ENCODE measurements around the gene USP33. TPM values are rescaled to one million over a fixed set of nuclear protein-coding genes. Genes with fewer than 3 reads are reported as not detected.

Gene USP33
- total and polyA plus RNA-seq, 2 of the 13 experiments (the other 11 are each of a cell fraction or from before 2014, with no cell fraction given): 32.0 to 49.1 TPM

DNA sequence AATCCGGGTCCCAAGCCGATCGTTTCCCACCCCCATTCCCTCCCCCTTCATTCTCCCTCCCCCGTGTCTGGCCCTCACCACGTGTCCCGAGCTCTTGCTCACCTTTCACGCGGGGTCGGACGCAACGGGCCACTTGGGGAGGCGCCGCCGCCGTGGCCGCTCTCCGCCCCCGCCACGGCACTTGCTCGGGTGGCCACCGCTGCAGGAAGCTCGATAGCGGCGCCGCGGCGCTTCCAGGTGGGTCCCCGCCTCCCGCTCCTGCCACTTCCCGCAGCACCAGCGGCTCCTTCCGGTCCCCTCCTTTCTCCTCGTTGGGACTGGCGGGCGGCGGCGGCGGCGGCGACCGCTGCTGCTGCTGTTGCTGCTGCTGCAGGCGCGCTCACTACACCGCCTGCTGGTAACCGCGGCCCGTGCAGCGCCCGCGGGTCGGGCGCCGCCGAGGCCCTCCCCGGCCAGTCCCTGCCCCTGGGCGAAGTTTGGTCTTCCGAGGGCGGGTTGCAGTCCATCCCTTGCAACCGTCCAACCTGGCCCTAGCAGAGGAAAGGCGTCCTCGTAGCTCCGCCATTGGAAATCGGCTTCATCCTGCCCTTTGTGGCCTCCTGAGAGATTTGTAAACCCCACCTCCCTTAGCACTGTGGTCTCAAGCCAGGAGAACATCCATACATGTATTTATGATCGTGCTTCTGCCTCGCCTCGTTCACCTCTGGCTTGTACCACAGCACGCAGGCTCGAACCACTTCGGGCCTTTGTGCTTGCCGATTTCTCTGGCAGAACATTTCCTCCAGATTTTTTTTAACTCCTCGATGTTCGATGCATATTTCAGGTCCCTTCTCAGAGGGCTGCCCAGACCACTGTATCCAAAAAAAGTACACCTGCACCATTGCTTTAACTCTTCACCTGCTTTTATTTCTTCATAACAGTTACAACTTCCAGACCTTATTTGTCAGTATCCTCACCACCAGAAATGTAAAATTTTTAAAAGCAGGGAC lies 76.2 kb downstream of the USP33 start (continued):
- TF ChIP-seq, protein P1, sequence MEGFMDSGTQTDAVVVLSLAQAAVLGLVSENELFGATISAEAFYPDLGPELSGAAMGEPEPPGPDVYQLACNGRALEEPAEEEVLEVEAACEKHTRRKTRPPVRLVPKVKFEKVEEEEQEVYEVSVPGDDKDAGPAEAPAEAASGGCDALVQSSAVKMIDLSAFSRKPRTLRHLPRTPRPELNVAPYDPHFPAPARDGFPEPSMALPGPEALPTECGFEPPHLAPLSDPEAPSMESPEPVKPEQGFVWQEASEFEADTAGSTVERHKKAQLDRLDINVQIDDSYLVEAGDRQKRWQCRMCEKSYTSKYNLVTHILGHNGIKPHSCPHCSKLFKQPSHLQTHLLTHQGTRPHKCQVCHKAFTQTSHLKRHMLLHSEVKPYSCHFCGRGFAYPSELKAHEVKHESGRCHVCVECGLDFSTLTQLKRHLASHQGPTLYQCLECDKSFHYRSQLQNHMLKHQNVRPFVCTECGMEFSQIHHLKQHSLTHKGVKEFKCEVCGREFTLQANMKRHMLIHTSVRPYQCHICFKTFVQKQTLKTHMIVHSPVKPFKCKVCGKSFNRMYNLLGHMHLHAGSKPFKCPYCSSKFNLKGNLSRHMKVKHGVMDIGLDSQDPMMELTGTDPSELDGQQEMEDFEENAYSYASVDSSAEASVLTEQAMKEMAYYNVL (CRISPR knock-in tag; IDR thresholded peaks at IDR 0.05; ENCODE audit: borderline replicate concordance): peak; percentile 9; the same call in 1 of the 2 replicates
- TF ChIP-seq, protein P2, sequence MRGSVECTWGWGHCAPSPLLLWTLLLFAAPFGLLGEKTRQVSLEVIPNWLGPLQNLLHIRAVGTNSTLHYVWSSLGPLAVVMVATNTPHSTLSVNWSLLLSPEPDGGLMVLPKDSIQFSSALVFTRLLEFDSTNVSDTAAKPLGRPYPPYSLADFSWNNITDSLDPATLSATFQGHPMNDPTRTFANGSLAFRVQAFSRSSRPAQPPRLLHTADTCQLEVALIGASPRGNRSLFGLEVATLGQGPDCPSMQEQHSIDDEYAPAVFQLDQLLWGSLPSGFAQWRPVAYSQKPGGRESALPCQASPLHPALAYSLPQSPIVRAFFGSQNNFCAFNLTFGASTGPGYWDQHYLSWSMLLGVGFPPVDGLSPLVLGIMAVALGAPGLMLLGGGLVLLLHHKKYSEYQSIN (CRISPR knock-in tag; IDR thresholded peaks at IDR 0.05; ENCODE audit: borderline replicate concordance): no peak
- TF ChIP-seq, protein P3, sequence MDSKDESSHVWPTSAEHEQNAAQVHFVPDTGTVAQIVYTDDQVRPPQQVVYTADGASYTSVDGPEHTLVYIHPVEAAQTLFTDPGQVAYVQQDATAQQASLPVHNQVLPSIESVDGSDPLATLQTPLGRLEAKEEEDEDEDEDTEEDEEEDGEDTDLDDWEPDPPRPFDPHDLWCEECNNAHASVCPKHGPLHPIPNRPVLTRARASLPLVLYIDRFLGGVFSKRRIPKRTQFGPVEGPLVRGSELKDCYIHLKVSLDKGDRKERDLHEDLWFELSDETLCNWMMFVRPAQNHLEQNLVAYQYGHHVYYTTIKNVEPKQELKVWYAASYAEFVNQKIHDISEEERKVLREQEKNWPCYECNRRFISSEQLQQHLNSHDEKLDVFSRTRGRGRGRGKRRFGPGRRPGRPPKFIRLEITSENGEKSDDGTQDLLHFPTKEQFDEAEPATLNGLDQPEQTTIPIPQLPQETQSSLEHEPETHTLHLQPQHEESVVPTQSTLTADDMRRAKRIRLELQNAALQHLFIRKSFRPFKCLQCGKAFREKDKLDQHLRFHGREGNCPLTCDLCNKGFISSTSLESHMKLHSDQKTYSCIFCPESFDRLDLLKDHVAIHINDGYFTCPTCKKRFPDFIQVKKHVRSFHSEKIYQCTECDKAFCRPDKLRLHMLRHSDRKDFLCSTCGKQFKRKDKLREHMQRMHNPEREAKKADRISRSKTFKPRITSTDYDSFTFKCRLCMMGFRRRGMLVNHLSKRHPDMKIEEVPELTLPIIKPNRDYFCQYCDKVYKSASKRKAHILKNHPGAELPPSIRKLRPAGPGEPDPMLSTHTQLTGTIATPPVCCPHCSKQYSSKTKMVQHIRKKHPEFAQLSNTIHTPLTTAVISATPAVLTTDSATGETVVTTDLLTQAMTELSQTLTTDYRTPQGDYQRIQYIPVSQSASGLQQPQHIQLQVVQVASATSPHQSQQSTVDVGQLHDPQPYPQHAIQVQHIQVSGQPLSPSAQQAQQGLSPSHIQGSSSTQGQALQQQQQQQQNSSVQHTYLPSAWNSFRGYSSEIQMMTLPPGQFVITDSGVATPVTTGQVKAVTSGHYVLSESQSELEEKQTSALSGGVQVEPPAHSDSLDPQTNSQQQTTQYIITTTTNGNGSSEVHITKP (CRISPR knock-in tag; IDR thresholded peaks at IDR 0.05; ENCODE audit: low read depth): 0 out of 2 replicates have a peak, but pooled peaks have one; percentile 34
- TF ChIP-seq NPAS2 (CRISPR knock-in tag; IDR thresholded peaks at IDR 0.05; ENCODE audit: borderline replicate concordance) (no peak), ZBTB7A (CRISPR knock-in tag; IDR thresholded peaks at IDR 0.05) (no peak), KAT8 (CRISPR knock-in tag; IDR thresholded peaks at IDR 0.05) (no peak), HNF4A (CRISPR knock-in tag; IDR thresholded peaks at IDR 0.05) (peak; percentile 29; the same call in 1 of the 2 replicates), ZNF816 (CRISPR knock-in tag; IDR thresholded peaks at IDR 0.05; ENCODE audit: borderline replicate concordance) (peak; percentile 81; the same call in 1 of the 2 replicates)
